Kidney epithelial cell (primary cell): Measurements from ENCODE around the gene OR10H5. TPM values are rescaled to one million over a fixed set of nuclear protein-coding genes. Genes with fewer than 3 reads are reported as not detected.
"Not testable (repeated sequence)": the region's sequence is repeated elsewhere in the genome, so short reads cannot be mapped to it uniquely, and the experiment has no call there.

Experiments
- DNase-seq: peaks from one replicate; pipeline ENCODE4 v3.0.0-alpha.2; 2010; ENCODE audit warnings: low read depth
- H3K27me3 ChIP-seq: 2 replicates; pipeline ENCODE4 v1.6.0; 2011; ENCODE audit warnings: low read length; ENCODE audit not compliant: control insufficient read depth, insufficient read depth
- H3K36me3 ChIP-seq: 2 replicates; pipeline ENCODE4 v1.5.1; 2011; ENCODE audit warnings: low read length; ENCODE audit not compliant: control insufficient read depth, insufficient read depth
- H3K4me3 ChIP-seq: 2 replicates; pipeline ENCODE4 v1.5.1; 2011; ENCODE audit warnings: low read depth, mild to moderate bottlenecking, control low read depth, low read length
- total RNA-seq: library from RNA; depleted of rRNA; stranded (reverse); fragments of >200 nt; gene quantifications from 2 replicates; pipeline ENCODE4 v1.2.3, GENCODE V29; 2015
- TF ChIP-seq, protein P1 (sequence below): IDR thresholded peaks from 2 replicates; pipeline ENCODE4 v1.5.1; 2011; ENCODE audit warnings: mild to moderate bottlenecking, moderate library complexity, low read length, control low read depth, inconsistent platforms; ENCODE audit not compliant: insufficient read depth, poor library complexity, severe bottlenecking

OR10H5 gene
- total RNA-seq, 1 donor from 2014 or later = not detected

DNA sequence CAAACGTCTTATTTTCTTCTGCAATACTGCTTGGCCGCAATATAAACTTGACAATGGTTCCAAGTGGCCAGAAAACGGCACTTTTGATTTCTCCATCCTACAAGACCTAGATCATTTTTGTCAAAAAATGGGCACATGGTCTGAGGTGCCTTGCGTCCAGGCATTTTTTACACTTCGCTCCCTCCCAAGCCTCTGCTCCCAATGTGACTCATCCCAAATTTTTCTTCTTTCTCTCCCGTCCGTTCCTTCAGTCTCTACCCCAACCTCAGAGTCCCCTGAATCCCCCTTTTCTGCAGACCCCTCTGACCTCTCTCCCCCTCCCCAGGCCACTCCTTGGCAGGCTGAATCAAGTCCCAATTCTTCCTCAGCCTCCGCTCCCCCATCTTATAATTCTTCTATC is 42.3 kb downstream of the OR10H5 start:
- DNase-seq = no peak
- no peak overlapping the region for H3K4me3 ChIP-seq
- no peaks in the 10 kb centered on the region for H3K27me3 ChIP-seq
- no peaks in the 10 kb centered on the region for H3K36me3 ChIP-seq
- TF ChIP-seq, protein P1, sequence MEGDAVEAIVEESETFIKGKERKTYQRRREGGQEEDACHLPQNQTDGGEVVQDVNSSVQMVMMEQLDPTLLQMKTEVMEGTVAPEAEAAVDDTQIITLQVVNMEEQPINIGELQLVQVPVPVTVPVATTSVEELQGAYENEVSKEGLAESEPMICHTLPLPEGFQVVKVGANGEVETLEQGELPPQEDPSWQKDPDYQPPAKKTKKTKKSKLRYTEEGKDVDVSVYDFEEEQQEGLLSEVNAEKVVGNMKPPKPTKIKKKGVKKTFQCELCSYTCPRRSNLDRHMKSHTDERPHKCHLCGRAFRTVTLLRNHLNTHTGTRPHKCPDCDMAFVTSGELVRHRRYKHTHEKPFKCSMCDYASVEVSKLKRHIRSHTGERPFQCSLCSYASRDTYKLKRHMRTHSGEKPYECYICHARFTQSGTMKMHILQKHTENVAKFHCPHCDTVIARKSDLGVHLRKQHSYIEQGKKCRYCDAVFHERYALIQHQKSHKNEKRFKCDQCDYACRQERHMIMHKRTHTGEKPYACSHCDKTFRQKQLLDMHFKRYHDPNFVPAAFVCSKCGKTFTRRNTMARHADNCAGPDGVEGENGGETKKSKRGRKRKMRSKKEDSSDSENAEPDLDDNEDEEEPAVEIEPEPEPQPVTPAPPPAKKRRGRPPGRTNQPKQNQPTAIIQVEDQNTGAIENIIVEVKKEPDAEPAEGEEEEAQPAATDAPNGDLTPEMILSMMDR = no peak

DNA sequence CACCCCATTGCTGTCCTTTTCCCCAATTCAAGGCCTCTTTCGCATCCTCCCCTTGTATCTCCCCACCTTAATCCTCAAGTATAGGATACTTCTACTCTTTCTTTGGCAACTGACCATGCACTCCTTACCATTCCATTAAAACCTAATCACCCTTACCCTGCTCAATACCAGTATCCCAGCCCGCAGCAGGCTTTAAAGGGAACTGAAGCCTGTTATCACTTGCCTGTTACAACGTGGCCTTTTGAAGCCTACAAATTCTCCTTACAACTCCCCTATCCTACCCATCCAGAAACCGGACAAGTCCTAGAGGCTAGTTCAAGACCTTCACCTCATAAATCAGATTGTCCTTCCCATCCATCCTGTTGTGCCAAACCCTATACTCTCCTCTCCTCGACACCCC is 44.2 kb downstream of the OR10H5 start:
- Histone ChIP-seq H3K36me3 (no peaks in the 10 kb centered on the region), H3K4me3 (no peak overlapping the region), H3K27me3 (no peaks in the 10 kb centered on the region)
- TF ChIP-seq, protein P1 = no peak
- DNase-seq = no peak

DNA sequence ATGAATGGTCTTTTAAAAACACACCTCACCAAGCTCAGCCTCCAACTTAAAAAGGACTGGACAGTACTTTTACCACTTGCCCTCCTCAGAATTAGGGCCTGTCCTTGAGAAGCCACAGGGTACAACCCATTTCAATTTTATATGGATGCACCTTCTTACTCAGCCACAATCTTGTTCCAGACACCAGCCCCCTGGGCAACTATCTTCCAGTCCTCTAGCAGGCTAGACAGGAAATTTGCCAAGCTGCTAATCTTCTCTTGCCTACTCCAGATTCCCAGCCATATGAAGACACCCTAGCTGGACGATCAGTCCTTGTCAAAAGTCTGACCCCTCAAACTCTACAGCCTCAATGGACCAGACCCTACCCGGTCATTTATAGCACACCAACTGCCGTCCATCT is 46.8 kb downstream of the OR10H5 start:
- H3K36me3 ChIP-seq, DNase-seq, H3K4me3 ChIP-seq, H3K27me3 ChIP-seq: not testable (repeated sequence)

DNA sequence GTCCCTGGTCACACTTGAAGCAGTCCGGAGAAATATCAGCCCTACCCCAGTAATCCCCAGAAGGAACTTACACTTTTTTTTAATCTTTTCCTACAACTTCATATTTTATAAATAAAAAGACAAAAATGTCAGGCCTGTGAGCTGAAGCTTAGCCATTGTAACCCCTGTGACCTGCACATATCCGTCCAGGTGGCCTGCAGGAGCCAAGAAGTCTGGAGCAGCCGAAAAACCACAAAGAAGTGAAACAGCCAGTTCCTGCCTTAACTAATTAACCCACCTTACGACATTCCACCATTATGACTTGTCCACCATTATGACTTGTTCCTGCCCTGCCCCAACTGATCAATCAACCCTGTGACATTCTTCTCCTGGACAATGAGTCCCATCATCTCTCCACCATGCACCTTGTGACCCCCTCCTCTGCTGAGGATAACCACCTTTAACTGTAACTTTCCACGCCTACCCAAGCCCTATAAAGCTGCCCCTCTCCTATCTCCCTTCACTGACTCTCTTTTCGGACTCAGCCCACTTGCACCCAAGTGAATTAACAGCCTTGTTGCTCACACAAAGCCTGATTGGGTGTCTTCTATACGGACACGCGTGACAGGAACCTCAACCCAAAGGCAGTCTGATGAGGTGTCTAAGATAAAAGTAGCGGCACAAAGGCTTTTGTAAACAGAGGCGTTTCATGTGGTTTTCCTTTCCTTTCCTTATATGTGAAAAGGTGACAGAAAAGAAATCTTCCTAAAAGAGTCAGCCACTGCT is 48.3 kb downstream of the OR10H5 start:
- H3K27me3 ChIP-seq, H3K36me3 ChIP-seq: not testable (repeated sequence)
- peak overlapping the region; percentile 81 for H3K4me3 ChIP-seq
- DNase-seq = peak; percentile 43

DNA sequence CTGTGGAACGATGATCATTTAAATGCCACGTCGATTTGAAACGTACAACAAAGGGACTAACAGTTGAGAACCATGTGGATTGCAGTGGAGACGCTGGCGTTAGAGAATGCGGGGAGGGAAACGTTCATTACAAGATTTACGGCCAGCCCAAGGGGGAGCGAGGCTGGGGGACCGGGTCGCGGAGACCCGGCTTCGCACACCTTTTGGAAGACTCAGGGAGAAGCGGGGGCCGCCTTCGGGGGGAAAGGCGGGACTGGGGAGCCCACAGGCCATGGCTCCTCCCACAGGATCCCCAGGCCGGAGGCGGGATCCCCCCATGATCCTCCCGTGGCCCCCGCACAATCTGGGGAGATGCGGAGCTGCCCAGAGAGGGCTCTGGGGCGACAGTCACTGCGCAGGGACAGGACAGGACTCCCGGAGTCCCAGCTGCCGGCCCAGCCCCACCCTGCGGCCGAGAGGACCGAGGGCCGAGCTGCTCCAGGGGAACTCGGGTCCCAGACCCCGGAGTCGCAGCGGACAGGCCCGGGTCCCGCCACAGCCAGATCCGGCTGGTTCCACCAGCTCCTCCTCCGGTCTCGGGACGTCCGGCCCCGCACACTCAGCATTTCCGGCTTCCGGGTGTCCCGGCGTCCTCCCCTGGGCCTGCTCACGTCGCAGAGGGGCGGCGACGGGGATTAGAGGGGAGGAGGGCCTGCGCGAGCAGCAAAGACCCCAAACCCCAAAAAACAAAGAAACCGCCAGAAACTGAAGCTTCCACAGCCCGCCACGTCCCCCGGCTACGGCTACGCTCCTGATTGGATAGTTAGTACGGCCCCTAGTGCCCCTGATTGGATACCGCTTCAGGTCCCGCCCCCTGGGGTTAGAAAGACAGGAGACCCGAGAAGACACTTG is 49.1 kb downstream of the OR10H5 start:
- no peaks in the 10 kb centered on the region for H3K36me3 ChIP-seq
- H3K4me3 ChIP-seq = peak overlapping the region; percentile 81
- peak; percentile 81 for DNase-seq
- no peaks in the 10 kb centered on the region for H3K27me3 ChIP-seq
- TF ChIP-seq, protein P1 = no peak

DNA sequence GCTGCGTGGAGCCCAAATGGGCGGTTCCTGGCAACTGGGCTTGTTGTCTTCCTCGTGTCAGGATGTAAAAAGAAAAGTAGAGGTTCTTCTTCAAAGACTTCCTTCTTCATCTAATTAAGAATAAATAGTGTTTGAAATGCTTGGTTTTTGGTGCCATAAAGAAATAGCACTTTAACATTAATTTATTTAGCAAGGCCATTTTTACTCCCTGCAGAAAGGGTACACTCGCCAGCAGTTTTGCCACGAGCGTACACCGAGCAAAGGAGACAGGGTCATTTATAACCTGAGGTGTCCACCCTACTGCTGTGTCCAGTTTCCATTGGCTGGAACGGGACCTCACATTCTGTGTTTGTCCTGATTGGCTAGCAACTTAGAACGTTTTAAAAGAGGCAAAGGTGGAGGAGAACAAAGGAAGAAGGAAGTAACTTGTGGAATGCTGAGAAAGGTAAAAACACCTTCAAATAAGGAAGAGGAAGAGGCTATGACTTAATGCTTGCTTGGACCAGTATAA is 49.8 kb downstream of the OR10H5 start:
- TF ChIP-seq, protein P1 = no peak
- no peaks in the 10 kb centered on the region for H3K27me3 ChIP-seq
- peak; percentile 38 for DNase-seq
- peak overlapping the region; percentile 81 for H3K4me3 ChIP-seq
- H3K36me3 ChIP-seq = no peaks in the 10 kb centered on the region
